ENCODE data around the gene SPDYC. TPM values are rescaled to one million over a fixed set of nuclear protein-coding genes. Genes with fewer than 3 reads are reported as not detected.

SPDYC gene
- total and polyA plus RNA-seq, 9 of the 15 experiments (the other 6 are each of a cell fraction or from before 2014, with no cell fraction given) = 4.4 to 18.8 (median 9.2) TPM

DNA sequence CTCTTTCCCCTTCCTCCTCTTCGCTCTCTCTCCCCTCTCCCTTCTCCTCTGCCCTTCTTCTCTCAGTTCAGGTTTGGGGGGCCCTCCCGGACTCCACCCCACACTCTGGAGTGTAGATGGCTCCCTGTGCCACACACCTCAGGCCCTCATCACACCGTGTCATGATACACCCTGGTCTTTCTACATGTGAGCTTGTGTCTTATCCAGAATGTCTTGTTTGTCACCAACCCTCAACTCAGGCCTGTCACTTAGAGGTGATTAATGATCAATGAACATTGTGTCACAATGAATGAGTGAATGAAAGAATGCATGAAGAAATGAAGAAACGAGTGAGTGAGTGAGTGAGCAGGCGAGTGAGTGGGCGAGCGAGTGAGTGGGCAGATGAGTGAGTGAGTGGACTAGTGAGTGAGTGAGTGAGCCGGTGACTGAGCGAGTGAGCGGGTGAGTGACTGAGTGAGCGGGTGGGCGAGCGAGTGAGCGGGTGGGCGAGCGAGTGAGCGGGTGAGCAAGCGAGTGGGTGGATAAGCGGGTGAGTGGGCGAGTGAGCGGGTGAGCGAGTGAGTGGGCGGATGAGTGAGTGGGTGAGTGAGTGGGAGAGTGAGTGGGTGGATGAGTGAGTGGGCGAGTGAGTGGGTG is 45.5 kb downstream of the SPDYC start:
- POLR2A ChIA-PET = interaction anchor here (0.6 to 2.1 kb wide), 6 partner anchors 7 to 209 kb away, joined by 3 to 10 read pairs (median 4); partner anchors contain the start of gene DPF2
- intact Hi-C loops (cut with micrococcal nuclease) = no loop called here
- H3K4me2 ChIP-seq (ENCODE audit: insufficient read depth, low read length) = no peak overlapping the region
- TF ChIP-seq CEBPG (CRISPR knock-in tag; IDR thresholded peaks at IDR 0.05) = peak; percentile 63
- TF ChIP-seq CEBPG (tag; conservative IDR thresholded peaks at IDR 0.05 in 1 of 2, IDR thresholded peaks at IDR 0.05 in 1 of 2) = no peak
- TF ChIP-seq PHF20 (IDR thresholded peaks at IDR 0.05; ENCODE audit: partially characterized antibody) = no peak
- TF ChIP-seq MEIS2 (IDR thresholded peaks at IDR 0.05; ENCODE audit: partially characterized antibody) = peak; percentile 93
- peak; percentile 37; the same call in 1 of the 2 replicates for TF ChIP-seq MTA1 (IDR thresholded peaks at IDR 0.05; ENCODE audit: borderline replicate concordance)
- peak in 1 of 2 experiments; percentile 53; a peak in 1 of 4 replicates for TF ChIP-seq HDAC1 (IDR thresholded peaks at IDR 0.05)
- no peak for TF ChIP-seq SAP30 (IDR thresholded peaks at IDR 0.05; ENCODE audit: borderline replicate concordance, insufficient read depth, low read depth, low read length, poor library complexity, severe bottlenecking)
- TF ChIP-seq SRSF3 (IDR thresholded peaks at IDR 0.05; ENCODE audit: insufficient read depth, low read length) = 0 out of 2 replicates have a peak, but pooled peaks have one; percentile 55
- 0 out of 4 replicates have a peak, but pooled peaks of 1 of the 2 experiments have one; percentile 21 for TF ChIP-seq SIN3A (IDR thresholded peaks at IDR 0.05; ENCODE audit: borderline replicate concordance in 2 of 2, control insufficient read depth in 1 of 2, low read depth in 2 of 2, low read length in 2 of 2)
- no peak for TF ChIP-seq ZBTB1 (CRISPR knock-in tag; IDR thresholded peaks at IDR 0.05; ENCODE audit: borderline replicate concordance, low read depth)
- TF ChIP-seq PKNOX1 (IDR thresholded peaks at IDR 0.05) = peak; percentile 96
- no peak for TF ChIP-seq ZNF431 (CRISPR knock-in tag; IDR thresholded peaks at IDR 0.05)
- TF ChIP-seq MIER1 (IDR thresholded peaks at IDR 0.05; ENCODE audit: low read depth) = 0 out of 2 replicates have a peak, but pooled peaks have one; percentile 27
- peak; percentile 34; the same call in 1 of the 2 replicates for TF ChIP-seq ZNF143 (CRISPR knock-in tag; IDR thresholded peaks at IDR 0.05)
- TF ChIP-seq HNRNPL (IDR thresholded peaks at IDR 0.05; ENCODE audit: low read depth, low read length) = 0 out of 2 replicates have a peak, but pooled peaks have one; percentile 73
- TF ChIP-seq, protein P1, sequence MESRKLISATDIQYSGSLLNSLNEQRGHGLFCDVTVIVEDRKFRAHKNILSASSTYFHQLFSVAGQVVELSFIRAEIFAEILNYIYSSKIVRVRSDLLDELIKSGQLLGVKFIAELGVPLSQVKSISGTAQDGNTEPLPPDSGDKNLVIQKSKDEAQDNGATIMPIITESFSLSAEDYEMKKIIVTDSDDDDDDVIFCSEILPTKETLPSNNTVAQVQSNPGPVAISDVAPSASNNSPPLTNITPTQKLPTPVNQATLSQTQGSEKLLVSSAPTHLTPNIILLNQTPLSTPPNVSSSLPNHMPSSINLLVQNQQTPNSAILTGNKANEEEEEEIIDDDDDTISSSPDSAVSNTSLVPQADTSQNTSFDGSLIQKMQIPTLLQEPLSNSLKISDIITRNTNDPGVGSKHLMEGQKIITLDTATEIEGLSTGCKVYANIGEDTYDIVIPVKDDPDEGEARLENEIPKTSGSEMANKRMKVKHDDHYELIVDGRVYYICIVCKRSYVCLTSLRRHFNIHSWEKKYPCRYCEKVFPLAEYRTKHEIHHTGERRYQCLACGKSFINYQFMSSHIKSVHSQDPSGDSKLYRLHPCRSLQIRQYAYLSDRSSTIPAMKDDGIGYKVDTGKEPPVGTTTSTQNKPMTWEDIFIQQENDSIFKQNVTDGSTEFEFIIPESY (CRISPR knock-in tag; IDR thresholded peaks at IDR 0.05) = peak; percentile 99
- peak; percentile 65 for TF ChIP-seq CEBPB (tag; IDR thresholded peaks at IDR 0.05)

More for the DNA sequence above, 45.5 kb downstream of the SPDYC start:
- Histone ChIP-seq H3K9me3 (replicated peaks; ENCODE audit: control insufficient read depth, insufficient read depth, low read depth, low read length) (no peaks in the 10 kb centered on the region), H3K9me1 (ENCODE audit: control insufficient read depth, insufficient read depth, low read length) (peaks cover 2% of the 10 kb centered on the region), H3K27ac (ENCODE audit: extremely low read depth, low read depth, low read length) (peak overlapping the region; percentile 48; the same call in 2 of the 3 replicates), H3K27me3 (ENCODE audit: control insufficient read depth in 2 of 2, insufficient read depth in 2 of 2, low read length in 2 of 2) (no peaks in the 10 kb centered on the region), H4K20me1 (replicated peaks; ENCODE audit: control insufficient read depth, insufficient read depth, low read length) (no peaks in the 10 kb centered on the region), H2AFZ (ENCODE audit: low read depth, low read length) (no peak overlapping the region), H3K4me3 (no peak overlapping the region), H3K9ac (ENCODE audit: insufficient read depth in 1 of 2, low read depth in 2 of 2, low read length in 2 of 2) (no peak overlapping the region), H3K79me2 (ENCODE audit: control insufficient read depth, insufficient read depth, low read length) (no peaks in the 10 kb centered on the region), H3K4me1 (replicated peaks in 1 of 2; ENCODE audit: control insufficient read depth in 2 of 2, insufficient read depth in 2 of 2, low read length in 2 of 2) (peaks cover 22 to 55% of the 10 kb centered on the region in 2 experiments), H3K36me3 (ENCODE audit: control insufficient read depth, insufficient read depth, low read length) (peaks cover 15% of the 10 kb centered on the region; the same call in 1 of the 3 replicates)
- WGBS (ENCODE audit: insufficient coverage, low coverage, missing lambda C conversion rate) = 73% methylated on average over 18 of the region's 24 CpGs
- FAIRE-seq (no peak), DNase-seq (ENCODE audit: extremely low read depth in 1 of 4, low spot score in 3 of 4) (peak in 3 of 4 experiments; percentile 19 to 35 (median 24)), ATAC-seq (no peak)
- no TSS peak for BruUV-seq (replicated peaks)
- in situ Hi-C loops (cut with MboI) = no loop called here
- CTCF ChIA-PET (ENCODE audit: low intra/inter-chr PET ratio) = no interaction called here
